Measurements from ENCODE around the gene MICU1. TPM values are rescaled to one million over a fixed set of nuclear protein-coding genes. Genes with fewer than 3 reads are reported as not detected.

The MICU1 gene
- total RNA-seq, 4 donors from 2014 or later, result 25.1 to 41.1 (median 34.9) TPM

DNA sequence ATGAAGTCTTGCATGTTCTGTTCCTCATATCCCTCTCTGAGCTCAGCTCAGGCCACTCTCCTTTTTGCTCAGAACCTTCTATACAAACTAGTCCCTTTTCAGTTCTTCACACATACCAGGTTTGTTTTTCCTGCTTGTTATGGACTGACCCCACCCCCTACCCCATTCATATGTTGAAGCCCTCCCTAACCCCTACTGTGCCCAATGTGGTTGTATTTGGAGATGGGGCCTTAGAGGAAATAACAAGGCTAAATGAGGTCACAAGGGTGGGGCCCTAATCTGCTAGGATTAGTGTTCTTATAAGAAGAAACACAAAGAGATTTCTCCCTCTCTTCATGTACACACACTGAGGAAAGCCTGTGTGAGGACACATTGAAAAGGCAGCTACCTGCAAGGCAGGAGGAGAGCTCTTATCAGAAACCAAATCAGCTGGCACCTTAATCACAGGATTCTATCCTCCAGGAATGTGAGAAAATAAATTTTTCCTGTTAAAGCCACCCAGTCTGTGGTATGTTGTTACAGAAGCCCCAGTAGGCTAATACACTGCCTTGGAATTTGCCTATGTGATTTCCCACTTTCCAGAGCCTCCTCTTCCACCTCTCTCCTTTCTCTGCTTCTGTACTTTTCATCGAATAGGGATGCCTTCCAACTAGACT lies 203.9 kb downstream of the MICU1 start:
- TF ChIP-seq POLR2AphosphoS5 (IDR thresholded peaks at IDR 0.05) (no peak), EP300 (IDR thresholded peaks at IDR 0.05; ENCODE audit: low read depth) (no peak), POLR2A (IDR thresholded peaks at IDR 0.05) (no peak)
- TF ChIP-seq, protein P1, sequence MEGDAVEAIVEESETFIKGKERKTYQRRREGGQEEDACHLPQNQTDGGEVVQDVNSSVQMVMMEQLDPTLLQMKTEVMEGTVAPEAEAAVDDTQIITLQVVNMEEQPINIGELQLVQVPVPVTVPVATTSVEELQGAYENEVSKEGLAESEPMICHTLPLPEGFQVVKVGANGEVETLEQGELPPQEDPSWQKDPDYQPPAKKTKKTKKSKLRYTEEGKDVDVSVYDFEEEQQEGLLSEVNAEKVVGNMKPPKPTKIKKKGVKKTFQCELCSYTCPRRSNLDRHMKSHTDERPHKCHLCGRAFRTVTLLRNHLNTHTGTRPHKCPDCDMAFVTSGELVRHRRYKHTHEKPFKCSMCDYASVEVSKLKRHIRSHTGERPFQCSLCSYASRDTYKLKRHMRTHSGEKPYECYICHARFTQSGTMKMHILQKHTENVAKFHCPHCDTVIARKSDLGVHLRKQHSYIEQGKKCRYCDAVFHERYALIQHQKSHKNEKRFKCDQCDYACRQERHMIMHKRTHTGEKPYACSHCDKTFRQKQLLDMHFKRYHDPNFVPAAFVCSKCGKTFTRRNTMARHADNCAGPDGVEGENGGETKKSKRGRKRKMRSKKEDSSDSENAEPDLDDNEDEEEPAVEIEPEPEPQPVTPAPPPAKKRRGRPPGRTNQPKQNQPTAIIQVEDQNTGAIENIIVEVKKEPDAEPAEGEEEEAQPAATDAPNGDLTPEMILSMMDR (IDR thresholded peaks at IDR 0.05), result no peak
- Histone ChIP-seq H3K27ac (no peak overlapping the region), H3K9me3 (no peaks in the 10 kb centered on the region)

GRCh38 chr10:72419241-72419640 lies 206.6 kb downstream of the MICU1 start:
- Histone ChIP-seq H3K4me1 (no peaks in the 10 kb centered on the region), H3K36me3 (peaks cover 0 to 13% (median 0%) of the 10 kb centered on the region in 4 donors), H3K4me3 (no peak overlapping the region), H3K27me3 (no peaks in the 10 kb centered on the region), H3K9me3 (no peaks in the 10 kb centered on the region), H3K27ac (no peak overlapping the region)
- no peak for TF ChIP-seq EP300 (IDR thresholded peaks at IDR 0.05; ENCODE audit: low read depth)
- TF ChIP-seq, protein P1 (IDR thresholded peaks at IDR 0.05), result no peak
- no peak for TF ChIP-seq POLR2A (IDR thresholded peaks at IDR 0.05)
- TF ChIP-seq POLR2AphosphoS5 (IDR thresholded peaks at IDR 0.05), result no peak
- 94 to 96% methylated on average over 2 of the region's 2 CpGs for WGBS, 2 donors (ENCODE audit: low coverage in 1 of 2)
- in situ Hi-C loops (cut with MboI; ENCODE audit: low pct_ligation_motif_present in 1 of 4, low pct_unique_long_range_greater_than_20kb in 1 of 4, low sequenced_read_pairs in 3 of 4) (no loop called here), intact Hi-C loops (cut with DNase I; ENCODE audit: low total_unique reads) (no loop called here)
- no peak for DNase-seq

More for the DNA sequence above, 203.9 kb downstream of the MICU1 start:
- intact Hi-C loops (cut with DNase I; ENCODE audit: low total_unique reads), result no loop called here
- Histone ChIP-seq H3K4me3 (no peak overlapping the region), H3K36me3 (peaks cover 0 to 9% (median 0%) of the 10 kb centered on the region in 4 donors), H3K4me1 (no peaks in the 10 kb centered on the region), H3K27me3 (no peaks in the 10 kb centered on the region)
- no peak for DNase-seq
- in situ Hi-C loops (cut with MboI; ENCODE audit: low pct_ligation_motif_present in 1 of 4, low pct_unique_long_range_greater_than_20kb in 1 of 4, low sequenced_read_pairs in 3 of 4), result no loop called here
- 95 to 100% methylated on average over 1 of the region's 1 CpG for WGBS, 2 donors (ENCODE audit: low coverage in 1 of 2)

DNA sequence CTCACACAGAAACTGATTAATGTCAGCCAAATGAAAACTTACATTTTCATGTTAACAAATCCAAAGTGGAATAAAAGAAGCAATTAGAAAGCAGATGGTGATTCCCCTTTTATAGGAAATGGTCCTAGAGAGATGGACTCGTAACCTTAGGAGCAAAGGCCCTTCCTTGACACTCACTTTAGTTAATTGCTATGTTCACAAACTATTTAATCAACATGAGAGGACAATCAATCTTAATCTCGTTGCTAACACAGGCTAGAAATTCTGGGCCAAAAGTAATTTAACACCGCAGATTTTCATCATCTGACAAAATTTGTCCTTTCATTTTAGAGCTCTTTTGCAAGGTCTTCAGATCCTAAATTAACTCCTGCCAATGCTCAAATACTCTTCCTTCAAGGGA lies 207.2 kb downstream of the MICU1 start:
- intact Hi-C loops (cut with DNase I; ENCODE audit: low total_unique reads) (no loop called here), in situ Hi-C loops (cut with MboI; ENCODE audit: low pct_ligation_motif_present in 1 of 4, low pct_unique_long_range_greater_than_20kb in 1 of 4, low sequenced_read_pairs in 3 of 4) (no loop called here)
- H3K9me3 ChIP-seq, result peaks cover 0 to 2% of the 10 kb centered on the region in 2 donors
- no peak overlapping the region for H3K27ac ChIP-seq
- no peaks in the 10 kb centered on the region for H3K4me1 ChIP-seq
- no peak for DNase-seq
- H3K4me3 ChIP-seq, result no peak overlapping the region
- no peak for TF ChIP-seq EP300 (IDR thresholded peaks at IDR 0.05; ENCODE audit: low read depth)
- H3K36me3 ChIP-seq, result peaks cover 0 to 18% (median 2%) of the 10 kb centered on the region in 4 donors
- WGBS, 2 donors (ENCODE audit: low coverage in 1 of 2), result 62 to 63% methylated on average over 3 of the region's 3 CpGs
- no peaks in the 10 kb centered on the region for H3K27me3 ChIP-seq

GRCh38 chr10:72417971-72418370 lies 207.9 kb downstream of the MICU1 start:
- intact Hi-C loops (cut with DNase I; ENCODE audit: low total_unique reads), result no loop called here
- no peak for DNase-seq
- Histone ChIP-seq H3K4me1 (no peaks in the 10 kb centered on the region), H3K36me3 (peaks cover 0 to 24% (median 3%) of the 10 kb centered on the region in 4 donors), H3K4me3 (no peak overlapping the region), H3K27ac (no peak overlapping the region), H3K27me3 (no peaks in the 10 kb centered on the region), H3K9me3 (peaks cover 0 to 3% of the 10 kb centered on the region in 2 donors)
- TF ChIP-seq, protein P1 (IDR thresholded peaks at IDR 0.05), result no peak
- no peak for TF ChIP-seq EP300 (IDR thresholded peaks at IDR 0.05; ENCODE audit: low read depth)
- no peak for TF ChIP-seq POLR2AphosphoS5 (IDR thresholded peaks at IDR 0.05)
- TF ChIP-seq POLR2A (IDR thresholded peaks at IDR 0.05), result no peak
- in situ Hi-C loops (cut with MboI; ENCODE audit: low pct_ligation_motif_present in 1 of 4, low pct_unique_long_range_greater_than_20kb in 1 of 4, low sequenced_read_pairs in 3 of 4), result no loop called here
- WGBS, 2 donors (ENCODE audit: low coverage in 1 of 2), result 0% methylated on average over 1 of the region's 1 CpG

Data from transverse colon (tissue), 4 donors.